ENCODE results near the gene FANK1.
"Not testable (repeated sequence)": the region's sequence is repeated elsewhere in the genome, so short reads cannot be mapped to it uniquely, and the experiment has no call there.

FANK1 gene, protein sequence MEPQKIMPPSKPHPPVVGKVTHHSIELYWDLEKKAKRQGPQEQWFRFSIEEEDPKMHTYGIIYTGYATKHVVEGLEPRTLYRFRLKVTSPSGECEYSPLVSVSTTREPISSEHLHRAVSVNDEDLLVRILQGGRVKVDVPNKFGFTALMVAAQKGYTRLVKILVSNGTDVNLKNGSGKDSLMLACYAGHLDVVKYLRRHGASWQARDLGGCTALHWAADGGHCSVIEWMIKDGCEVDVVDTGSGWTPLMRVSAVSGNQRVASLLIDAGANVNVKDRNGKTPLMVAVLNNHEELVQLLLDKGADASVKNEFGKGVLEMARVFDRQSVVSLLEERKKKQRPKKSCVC

DNA sequence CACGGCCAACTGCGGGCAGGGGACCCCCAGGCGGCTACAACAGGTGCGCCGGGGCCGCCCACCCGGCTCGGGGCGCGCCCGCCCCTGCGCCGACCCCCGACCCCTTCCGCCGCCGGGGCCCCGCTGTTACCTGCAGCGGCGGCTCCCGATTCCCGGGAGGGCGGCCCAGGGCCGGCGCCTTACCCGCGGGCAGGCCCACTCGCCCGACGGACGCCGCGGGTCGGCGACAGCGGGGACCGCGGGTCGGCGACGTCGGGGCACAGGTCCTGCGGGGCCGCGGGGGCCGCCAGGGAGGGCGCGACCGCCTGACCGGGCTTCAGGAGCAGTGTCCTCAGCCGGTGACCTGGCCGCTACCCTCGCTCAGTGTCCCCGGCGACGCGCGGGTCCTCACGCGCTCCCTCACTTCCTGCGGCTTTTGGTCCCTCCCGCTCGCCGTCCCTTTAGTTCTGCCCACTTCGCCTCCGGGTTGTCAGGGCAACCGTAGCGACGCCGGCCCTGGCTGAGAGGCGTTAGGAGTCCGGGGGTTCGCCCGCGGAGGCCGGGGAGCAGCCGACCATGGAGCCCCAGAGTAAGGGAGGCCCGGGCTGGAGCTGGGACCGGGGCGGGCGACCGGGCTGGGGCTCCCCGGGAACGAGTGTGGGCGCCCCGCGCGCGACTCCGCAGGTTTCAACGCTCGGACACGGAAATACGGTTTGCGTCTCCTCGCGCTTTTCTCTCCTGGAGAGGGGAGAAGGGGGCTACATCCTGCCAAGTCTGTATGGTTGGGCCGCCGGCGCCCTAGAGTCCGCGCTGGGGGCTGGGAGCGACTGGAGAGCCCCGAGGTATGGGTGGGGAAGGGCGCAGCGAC, at the start of gene FANK1:
FANK1 (plus strand) TSS at position 477 of the 847 bp plus-strand sequence; CDS start at position 556, 79 bp downstream.
- DNase-seq, result peak; percentile 88

DNA sequence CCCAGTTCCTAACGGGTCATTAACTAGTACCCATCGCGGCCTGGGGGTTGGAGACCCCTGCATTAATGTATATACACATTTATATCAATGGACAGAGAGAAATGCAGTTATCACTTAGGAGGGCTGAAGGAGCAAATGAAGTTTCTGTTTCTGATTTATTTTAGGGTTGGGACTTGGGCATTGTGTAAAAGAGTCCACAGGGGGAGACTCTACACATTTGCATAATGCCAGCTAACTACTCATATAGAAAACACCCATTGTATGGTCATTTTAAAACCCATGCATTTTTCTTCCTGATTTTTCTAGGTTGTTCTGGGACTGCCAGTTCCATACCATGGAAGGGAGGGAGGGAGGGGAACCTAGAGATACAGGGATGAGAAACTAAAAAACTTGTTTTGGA, 49.5 kb upstream of the FANK1 start:
- DNase-seq, result no peak

DNA sequence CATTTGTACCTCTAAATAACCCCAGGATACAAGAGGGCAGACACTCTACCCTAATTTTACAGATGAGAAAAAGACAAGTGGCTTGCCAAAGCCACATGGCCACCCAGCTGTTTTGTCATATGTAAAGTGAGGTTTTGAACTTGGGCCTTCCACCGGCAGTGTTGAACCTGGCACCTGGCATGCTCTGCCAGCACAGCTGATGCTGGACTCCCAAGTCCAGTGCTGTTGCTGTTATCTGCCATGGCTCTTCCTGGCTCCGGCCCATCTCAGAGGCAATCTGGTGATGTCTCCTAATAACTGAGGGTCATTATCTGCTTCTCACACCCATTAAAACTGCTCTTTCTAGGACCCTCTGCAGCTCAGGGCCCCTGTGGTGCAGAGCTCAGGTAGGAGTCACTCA, 48.0 kb upstream of the FANK1 start:
- DNase-seq, result no peak

DNA sequence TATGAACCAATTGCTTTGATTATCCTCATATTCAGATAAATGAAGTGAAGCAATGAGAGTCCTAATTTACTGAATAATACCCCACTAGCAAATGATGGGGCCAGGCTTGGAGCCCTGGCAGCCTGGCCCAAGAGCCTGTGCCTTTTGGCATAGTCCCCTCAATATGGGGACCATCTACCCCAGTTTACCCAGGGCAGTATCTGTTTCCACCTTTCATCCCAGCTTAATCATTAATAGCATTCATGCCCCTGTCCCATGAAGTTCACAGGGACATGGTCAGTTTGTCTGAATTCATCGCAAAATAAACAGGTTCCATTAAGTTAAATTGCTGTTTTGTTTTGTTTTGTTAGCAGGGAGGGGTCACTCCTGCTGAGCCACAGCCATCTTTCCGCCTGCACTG, 47.5 kb upstream of the FANK1 start:
- DNase-seq, result no peak

DNA sequence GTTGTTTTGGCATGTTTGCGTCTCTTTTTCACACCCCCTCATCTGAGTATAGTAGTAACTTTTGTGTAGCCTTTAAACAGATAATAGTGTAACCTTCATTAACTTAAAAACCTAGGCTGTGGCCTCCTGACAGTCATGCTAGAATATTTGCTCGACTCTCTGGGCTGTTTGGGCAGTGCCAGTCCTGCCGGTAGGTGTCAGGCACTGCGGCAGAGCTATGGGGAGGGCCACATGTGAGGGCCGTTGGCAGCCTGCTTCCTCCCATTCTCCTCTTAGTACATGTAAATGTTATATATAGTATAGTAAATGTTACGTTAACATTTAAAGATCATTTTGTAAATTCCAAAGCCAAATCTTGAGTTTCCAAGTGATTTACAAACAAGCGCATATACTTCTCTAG, 46.9 kb upstream of the FANK1 start:
- no peak for DNase-seq

GRCh38 chr10:125850766-125851731, 45.3 kb upstream of the FANK1 start:
- no peak for DNase-seq

DNA sequence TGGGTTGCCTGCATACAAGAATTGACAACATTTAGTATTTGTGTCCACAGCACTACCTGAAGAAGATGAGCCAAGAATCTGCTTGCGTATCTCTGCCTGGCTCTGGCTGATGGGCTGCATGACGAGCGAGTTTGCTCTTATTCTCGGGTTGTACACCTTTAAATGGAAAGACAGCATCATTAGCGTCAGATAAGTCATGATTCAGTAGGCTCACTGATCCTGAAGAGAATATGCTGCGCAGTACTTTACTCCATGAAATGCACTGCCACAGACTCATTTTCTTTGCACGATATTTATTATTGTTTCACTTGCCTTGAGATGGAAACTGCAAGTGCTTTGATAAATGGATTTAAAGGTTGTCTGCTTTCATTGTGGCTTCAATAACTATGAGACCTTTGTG, 43.9 kb upstream of the FANK1 start:
- no peak for DNase-seq

DNA sequence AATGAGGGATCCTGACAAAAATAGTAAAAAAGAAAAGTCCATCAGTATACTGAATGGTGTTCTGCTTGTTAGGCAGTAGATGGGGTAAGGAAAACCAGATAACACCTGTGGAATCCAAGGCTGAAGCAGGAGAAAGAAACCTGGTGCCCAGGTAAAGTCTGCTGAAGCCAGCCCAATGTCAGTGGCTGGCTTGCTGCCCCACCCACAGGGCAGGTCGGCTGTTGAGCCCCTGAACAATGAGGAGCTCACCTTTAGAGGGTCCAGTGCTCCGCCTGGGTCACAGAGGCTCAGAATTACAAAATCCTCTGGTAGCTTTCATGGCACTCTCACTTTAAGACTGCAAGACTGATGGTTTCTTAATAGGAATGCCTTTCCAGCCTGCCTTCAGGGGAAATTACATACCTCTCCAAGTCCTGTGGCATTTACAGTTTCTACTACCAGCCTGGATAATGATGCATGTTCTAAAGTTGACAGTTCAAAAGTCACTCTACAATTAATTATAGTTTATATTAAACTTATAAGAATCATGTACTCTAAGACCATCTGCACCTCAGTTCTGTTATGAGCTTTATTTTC, 39.1 kb upstream of the FANK1 start:
- DNase-seq, result no peak

- no peak for DNase-seq
Measured at GRCh38 chr10:125859128-125859817, 37.1 kb upstream of the FANK1 start.

DNA sequence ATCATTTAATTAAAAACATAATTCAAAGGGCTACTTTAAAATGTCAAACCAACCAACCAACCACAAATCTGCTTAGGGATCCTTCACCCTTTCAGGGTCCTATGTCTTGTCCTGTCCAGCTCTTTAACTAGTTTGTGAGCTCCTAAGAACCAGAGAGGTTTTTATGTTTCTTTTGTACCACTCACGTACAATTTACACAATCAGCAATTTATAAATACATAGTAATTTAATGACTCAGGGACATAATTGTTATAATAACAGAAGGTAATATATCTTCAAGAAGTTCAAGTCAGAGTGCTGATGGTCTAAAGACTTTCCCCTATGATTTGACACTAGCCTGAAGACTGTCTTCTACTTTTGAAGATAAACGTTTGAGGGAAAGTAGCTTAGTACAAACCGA, 31.2 kb upstream of the FANK1 start:
- no peak for DNase-seq

DNA sequence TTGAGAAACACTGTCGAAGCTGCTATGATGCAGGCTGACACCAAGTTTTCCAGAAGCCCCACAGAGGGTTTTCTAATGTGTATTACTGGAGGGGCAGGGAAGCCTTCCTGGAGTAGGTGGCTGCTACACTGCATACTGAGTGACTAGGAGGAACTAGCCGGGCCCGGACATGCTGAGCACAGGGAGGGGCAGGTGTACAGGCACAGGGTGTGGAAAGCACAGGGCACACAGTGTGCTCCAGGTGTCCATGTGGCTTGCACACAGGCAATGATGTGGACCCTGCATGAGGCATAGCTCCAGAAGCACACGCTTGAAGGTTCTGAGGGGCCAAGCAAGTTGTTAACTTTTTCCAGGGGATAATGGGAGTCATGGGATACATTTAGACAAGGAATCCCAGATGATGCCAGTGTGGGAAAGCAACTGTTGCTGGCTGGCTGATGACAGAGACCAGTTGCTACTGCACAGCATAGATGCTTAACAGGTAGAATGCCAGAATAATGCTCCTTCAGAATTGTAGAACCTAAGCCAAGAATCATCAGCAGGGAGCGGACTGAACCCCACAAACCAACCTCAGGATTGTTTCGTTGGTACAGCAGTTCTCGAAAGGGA, 29.8 kb upstream of the FANK1 start:
- no peak for DNase-seq

DNA sequence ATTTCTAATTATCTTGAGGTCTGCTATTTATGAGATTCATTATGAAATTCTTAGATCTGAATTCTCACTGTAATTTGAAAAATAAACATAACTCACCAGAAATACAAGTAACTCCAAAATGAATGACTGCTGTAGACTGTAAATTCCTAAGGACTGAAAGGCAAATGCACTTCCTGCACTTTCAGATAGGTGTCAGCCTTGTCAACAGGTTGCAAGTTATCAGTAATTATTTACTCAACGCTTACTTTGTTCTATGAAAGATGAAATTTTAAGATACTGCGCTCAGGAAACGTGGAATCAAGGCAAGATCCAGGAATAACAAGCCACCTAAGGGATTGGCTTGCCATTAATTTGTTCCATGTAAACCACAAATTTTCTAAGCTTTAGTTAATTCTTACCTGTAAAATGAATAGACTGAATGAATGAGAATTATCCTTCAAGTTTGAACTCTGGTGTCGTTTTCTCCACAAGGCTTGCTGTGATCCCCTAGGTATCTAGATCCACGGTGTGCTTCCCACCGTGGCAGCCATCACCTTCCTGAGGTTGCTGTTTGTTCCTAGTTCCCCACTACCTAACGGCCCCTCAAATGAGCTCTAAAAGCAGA, 27.9 kb upstream of the FANK1 start:
- DNase-seq, result peak; percentile 11

- no peak for DNase-seq
Measured at GRCh38 chr10:125871338-125871737, 25.0 kb upstream of the FANK1 start.

DNA sequence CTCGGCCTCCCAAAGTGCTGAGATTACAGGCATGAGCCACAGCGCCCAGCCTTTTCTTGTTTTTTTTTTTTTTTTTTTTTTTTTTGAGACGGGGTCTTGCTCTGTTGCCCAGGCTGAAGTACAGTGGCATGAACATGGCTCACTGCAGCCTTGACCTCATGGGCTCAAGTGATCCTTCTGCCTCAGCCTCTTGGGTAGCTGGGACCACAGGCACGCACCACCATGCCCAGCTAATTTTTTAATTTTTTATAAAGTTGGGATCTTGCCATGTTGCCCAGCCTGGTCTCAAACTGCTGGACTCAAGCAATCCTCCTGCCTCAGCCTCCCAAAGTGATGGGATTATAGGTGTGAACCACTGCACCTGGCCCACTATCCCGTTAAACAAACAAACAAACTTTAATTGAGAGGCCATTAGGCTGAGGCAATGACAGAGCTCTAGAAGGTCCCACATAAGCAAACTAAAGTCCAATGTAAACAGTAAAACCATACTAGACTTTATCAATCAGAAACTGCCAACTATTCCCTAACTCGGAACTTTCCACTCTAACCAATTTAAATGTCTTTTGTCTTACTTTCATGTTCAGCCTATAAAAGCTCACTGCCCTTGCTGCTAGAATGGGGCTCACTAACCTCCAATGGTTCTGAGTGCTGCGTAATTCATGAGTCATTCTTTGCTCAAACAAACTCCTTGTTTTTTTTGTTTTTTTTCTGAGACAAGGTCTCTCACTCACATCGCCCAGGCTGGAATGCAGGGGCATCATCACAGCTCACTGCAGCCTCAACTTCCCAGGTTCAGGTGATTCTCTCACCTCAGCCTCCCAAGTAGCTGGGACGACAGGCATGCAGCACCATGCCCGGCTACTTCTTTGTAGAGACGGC, 17.2 kb upstream of the FANK1 start:
- DNase-seq, result no peak

DNA sequence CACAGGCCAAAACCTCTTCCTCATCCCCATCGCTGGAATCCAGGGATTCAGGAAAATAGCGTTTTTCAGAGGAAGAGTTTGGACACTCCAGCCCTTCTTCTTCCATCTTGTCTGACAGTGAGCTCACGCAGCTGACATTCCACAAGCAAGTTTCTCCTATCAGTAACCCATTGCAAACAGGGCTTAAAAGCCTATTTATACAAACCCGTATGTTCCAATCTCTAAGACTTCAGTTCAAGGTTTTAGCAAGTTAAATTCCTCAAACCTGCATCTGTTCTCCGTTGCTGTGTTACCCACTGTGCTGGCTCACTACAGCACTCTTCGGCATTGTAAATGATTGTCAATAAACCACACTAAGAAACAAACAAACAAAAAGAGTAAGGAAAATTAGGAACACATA, 15.6 kb upstream of the FANK1 start:
- DNase-seq, result no peak

- DNase-seq, result no peak
Measured at GRCh38 chr10:125881192-125881591, 15.2 kb upstream of the FANK1 start, which contains the start of gene DHX32. Gene DHX32, minus strand, starts transcription at chr10:125881292. Its CDS starts 468 bp downstream, at chr10:125880824.

- no peak for DNase-seq
Measured at GRCh38 chr10:125882596-125882995, 13.8 kb upstream of the FANK1 start.

GRCh38 chr10:125883211-125883610, 13.2 kb upstream of the FANK1 start:
- DNase-seq, result no peak

GRCh38 chr10:125886914-125887512, 9.4 kb upstream of the FANK1 start:
- no peak for DNase-seq

GRCh38 chr10:125889441-125889840, 6.9 kb upstream of the FANK1 start:
- not testable (repeated sequence) for DNase-seq

Data from activated CD4-positive, alpha-beta T cell treated with anti-CD3 and anti-CD28 coated beads for 48 hours (primary cell).